T-helper 9 cell (primary cell): ENCODE results near the gene KDM6B.

ENCODE experiments used
- DNase-seq: peaks from one replicate; pipeline ENCODE4 v3.0.0-alpha.2; 2020

The KDM6B gene

DNA sequence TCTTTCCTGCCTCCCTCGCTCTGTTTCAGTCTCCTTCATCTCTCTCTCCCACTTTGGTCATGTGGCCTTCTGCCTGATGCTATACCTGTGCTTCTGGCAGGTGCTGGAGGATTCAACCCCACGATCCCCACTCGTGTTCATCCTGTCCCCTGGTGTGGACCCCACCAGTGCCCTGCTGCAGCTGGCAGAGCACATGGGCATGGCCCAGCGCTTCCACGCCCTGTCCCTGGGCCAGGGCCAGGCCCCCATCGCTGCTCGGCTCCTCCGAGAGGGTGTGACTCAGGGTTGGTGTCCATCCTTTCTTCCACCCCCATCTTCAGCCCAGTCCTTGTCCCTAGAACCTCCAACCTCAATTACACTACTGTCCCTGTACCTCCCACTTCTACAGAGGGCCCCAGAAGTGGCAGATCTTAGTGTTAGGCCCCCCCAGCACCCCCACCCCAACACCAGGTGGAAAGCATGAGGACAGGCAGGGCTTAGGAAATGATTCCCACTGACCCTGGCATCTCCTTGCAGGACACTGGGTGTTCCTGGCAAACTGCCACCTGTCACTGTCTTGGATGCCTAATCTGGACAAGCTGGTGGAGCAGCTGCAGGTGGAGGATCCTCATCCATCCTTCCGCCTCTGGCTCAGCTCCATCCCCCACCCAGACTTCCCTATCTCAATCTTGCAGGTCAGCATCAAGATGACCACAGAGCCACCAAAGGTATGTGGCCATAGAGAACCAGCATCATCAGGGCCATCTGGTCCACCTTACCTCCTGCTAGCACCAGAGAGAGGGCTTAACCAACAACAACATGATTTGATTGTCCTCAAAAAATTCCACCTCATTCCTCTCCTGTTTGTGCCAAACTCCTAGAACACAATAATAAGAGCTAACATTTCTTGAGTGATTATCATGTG lies 9.7 kb upstream of the KDM6B start:
- no peak for DNase-seq

GRCh38 chr17:7825206-7825990 lies 8.6 kb upstream of the KDM6B start:
- no peak for DNase-seq

GRCh38 chr17:7830616-7831015 lies 3.4 kb upstream of the KDM6B start:
- DNase-seq, result no peak

- no peak for DNase-seq
Measured at GRCh38 chr17:7831233-7831632, 2.8 kb upstream of the KDM6B start.

DNA sequence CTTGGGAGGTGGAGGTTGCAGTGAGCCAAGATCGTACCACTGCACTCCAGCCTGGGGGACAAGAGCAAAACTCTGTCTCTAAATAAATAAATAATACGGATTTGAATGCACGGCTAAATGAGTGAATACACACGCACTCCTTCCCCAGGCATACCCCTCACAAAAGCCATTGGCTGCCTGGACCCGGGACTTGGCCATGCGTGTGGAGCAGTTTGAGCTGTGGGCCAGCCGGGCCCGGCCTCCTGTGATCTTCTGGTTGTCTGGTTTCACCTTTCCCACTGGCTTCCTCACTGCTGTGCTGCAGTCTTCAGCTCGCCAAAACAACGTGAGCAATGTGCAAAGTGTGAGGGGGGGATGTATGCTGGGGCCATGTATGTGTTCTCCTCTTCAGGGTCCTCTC lies 1.6 kb upstream of the KDM6B start:
- DNase-seq, result no peak

DNA sequence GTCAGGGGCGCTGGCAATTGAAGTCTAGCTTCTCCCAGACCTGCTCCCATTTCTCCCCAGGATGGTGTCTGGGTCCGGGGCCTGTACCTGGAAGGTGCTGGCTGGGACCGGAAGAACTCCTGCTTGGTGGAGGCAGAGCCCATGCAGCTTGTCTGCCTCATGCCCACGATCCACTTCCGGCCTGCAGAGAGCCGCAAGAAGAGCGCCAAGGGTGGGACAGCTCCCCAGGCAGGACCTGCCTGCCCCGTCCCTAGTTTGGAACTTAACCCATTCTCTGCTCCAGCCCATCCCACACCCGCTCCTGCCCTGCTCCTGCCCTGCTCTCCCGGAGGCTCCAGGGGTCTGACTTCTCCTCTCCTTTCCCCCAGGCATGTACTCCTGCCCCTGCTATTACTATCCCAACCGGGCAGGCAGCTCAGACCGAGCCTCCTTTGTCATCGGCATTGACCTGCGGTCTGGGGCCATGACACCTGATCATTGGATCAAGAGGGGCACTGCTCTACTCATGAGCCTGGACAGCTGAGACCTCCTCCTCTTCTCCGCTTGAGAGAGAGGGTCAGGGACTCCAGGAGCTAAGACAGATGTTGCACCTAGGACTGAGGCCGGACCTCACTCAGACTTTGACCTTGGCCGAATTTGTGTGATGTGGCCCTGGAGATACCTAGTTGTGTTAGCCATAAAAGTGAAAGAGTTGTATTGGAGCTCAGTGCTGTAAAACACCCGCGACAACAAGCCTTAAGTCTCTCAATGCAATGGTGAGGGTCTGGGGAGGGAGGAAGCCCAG lies 814 bp upstream of the KDM6B start:
- DNase-seq, result no peak

- DNase-seq, result peak; percentile 66
Measured at GRCh38 chr17:7834542-7834956, 532 bp downstream of the KDM6B start.

DNA sequence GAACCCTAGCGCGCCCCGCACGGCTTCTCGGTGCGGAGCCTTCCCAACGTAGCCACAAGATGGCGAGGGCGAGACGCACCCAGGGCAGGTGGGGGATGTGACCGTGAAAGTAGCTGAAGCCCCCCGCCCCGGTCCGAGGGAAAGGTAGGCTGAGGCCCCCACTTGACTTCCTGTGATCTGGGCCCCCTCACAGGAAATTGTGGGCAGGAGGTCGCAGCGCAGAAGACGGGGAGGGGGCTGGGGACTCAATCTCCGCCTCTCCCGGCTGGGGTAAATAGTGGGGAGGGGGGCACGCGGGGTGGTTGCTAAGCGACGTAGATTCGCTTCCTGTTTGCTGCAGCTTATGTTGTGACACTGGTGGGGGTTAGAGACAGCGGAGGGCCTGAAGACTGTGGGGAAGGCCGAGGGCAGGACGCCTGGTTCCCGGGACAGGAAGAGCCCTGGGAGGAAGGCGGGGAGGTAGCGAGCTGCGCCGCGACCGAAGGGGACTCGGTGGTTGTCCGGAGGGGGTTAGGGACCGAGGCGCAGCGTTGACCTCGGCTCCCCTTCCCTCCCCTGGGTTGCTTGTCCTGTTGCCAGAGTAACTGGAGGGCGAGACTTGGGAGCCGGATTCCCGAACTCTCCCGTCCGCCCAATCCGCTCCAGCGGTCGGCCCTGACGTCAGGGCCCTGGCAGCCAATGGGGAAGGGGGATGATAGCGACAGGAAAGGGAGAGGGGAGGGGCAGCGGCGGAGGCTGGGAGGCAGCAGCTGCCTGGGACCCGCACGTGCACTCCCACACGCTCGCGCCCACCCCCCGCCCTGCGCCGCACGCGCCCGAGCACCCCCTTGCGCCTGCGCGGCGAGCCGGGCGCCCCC lies 1.2 kb downstream of the KDM6B start:
- peak; percentile 89 for DNase-seq

DNA sequence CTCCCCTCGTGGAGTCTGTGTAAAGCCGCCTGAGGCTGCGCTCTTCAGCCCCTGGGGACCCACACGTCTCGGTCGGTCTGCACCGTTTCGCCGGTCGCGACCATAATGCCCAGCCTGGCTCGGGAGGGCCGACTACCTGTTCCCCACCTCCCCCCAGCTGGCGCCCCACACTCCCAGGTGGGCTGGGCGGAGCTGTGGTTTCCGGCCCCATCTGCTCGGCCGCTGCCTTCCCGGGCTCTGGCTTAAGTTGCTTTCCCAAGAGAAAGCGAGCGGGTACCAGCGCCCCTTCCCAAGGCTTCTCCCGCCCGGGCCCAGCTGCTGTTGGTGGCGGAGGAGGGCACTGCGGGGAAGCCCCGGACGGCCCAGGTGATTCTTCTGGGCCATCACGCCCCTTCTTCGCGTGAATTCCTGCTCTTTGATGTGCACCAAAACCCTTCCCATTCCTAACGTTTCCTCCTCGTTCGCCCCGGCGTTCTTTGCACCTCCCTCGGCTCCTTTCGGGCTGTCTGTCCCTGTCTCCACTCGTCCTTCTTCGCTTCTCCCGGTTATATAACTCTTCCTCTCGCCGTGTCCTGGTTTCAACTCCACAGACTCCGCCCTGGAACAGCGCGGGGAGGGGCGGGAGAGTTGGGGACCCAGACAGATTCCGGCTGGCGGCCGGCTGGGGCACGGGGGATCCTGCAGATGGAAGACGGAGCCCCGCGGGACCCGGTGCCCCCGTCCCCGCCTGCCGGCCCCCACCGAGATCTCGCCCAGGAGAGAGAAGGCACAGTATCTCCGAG lies 2.0 kb downstream of the KDM6B start:
- peak; percentile 57 for DNase-seq

DNA sequence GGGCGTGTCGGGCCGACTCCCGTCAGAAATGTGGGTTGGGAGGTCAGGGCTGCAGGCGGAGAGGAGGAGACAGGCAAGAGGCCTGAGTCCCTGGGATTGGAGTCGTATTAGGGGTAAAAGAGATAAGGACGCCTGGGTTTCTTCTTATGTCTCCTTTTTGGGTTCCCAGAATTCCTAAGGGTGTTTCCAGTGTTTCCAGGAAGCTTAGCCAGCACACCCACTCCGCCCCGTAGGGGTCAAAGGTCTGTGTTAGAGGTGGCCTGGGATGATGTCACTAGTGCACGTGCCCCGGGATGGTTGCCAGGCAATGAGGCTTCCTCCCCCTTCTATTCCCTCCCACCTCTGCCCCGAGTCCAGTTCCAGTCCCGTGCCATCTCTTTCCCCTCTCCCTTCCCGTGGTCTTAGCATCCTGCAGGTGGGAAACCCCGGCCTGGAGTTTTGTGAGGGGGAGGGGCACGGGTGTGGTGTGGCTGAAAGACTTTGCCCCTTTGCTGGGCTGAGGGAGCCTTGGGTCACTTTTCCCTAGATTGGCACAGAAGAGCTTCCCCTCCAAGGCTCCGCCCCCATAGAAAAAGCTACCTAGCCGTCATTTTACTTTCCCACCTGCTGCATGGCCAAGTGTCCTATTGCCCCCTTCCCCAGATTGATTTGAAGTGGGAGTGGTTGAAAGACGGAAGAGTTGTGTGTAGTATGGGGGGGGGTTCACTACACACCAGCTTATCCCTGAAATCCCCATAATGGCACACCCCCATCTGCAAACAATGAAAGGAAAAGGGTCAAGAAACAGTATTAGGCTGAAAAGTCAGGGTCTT lies 2.8 kb downstream of the KDM6B start:
- DNase-seq, result peak; percentile 61

DNA sequence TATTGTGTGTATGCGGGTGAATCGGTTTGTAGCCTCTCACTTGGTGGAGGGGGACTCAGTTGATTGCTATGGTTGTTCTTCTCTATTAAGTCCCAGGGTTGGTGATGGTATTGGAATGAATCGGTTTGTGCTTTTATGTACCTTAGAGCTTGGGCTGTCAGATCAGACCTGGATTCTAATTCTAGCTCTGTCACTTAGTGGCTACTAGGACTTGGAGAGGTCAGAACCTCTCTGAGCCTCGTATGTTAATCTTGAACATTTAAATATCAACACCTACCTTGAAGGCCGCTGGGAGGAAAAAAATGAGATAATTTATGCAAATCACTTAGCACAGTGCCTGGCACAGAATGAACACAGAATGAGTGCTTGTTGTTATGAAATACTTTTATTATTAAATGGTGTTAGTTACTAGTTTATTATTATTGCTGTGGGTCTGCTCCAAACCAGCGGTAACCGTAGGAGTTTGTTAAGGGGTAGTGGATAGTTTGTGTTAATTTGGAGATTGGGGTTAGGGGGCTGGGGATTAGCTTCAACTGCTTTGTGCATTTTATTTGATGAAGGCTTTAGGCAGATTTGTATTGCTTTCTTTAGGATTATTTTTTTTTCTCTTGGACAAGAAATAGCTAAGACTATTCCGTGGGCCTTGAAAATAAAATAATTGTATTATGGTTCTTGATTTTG lies 3.5 kb downstream of the KDM6B start:
- no peak for DNase-seq

DNA sequence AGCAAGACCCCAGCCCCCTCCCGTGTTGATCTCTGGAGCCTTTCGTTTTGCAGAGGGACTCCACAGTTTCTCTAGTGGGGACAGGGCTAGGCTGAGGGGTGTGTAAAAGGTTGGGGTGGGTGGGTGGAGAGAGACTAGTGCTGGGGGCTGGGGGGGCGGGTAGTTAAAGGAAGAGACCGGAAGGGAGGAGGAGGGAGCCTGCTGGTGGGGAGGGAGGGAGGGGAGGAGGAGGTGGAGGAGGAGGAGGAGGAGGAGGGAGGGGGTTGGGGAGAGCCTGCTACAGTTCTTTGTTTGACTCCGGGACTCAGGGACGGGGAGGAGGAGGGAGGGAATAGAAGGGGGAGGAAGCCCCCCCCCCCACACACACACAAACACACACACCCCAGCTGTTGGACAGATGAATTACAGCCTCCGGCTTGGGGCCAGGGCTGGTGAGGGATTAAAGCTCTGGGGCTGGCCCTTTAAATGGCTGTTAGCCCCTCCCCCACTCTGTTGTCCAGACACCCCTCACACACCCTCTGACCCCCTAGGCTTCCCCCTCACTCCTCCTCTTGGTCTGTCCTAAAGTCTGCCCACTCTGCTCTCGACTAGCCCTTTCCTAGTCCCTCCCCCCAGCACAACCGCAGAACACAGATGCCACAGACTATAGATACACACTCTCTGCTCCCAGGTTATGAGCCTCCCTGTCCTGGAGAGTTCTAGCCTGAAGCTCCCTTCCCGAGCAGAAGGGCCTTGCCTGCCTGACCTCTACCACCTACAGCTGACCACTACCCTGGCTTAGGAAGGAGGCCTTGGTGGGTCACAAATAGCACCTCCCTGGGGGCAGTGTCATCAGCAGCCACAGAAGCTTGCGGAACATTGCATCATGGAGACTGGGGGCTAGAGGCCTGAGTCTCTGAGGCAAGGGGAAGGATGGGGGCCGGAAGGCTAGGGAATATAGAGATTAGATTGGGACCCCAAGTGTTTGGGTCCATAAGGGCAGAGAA lies 4.4 kb downstream of the KDM6B start:
- no peak for DNase-seq

DNA sequence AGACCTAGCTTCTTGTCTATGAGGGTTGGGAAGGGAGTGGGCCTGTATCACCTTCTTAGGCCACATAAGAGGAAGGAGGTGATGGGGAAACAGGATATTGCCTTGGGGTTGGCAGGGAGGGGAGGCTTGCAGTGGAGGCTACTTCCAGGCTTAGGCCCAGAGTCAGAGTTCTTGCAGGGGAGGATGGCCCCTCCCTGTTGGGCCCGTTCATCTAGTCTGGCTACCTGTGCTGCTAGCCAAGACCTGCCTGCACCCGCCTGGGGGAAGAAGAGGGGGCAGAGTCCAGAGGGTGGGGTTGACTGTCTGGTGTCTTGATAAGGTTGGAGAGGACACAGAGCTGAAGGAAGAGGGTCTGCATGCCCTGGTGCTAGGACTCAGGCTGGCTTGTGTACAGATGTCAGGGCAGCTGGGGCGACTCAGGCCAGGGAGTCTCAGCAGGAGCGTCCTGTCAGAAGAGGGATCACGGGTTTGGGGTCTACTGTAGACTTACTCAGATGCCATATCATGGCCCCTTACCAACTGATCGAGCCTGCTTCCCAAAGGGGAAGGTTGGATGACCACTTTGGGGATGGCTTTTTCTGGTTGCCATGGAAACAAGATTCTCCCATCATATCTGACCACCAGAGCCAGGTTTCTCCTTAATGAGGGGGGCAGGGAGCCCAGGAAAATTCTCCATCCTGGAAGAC lies 5.3 kb downstream of the KDM6B start:
- DNase-seq, result no peak

- no peak for DNase-seq
Measured at GRCh38 chr17:7839876-7840261, 5.9 kb downstream of the KDM6B start.

- DNase-seq, result no peak
Measured at GRCh38 chr17:7840441-7840840, 6.4 kb downstream of the KDM6B start.

DNA sequence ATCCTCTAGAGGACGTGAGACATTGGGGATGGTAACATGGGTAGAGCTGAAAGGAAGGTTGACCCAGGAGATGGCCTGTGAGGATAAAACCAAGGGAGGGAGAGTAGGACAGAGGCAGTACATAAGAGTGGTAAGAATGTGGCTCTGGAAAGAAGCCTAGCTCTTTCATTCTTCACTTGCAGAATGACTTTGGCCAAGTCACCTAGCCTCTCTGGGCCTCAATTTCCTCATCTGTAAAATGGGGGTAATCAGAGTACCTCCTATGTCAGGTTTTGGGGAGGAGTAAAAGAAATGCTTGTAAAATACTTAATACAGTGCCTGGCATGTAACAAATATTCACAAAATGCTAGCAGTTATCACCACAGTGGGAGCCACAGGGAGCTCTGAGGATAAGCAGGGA lies 6.9 kb downstream of the KDM6B start:
- DNase-seq, result no peak

GRCh38 chr17:7841396-7841914 lies 7.4 kb downstream of the KDM6B start:
- peak; percentile 97 for DNase-seq

- peak; percentile 81 for DNase-seq
Measured at GRCh38 chr17:7841915-7842379, 7.9 kb downstream of the KDM6B start.
